HepG2 (cell line): ENCODE measurements around the gene DPH1.

Source experiments
- EZH2 ChIP-seq: conservative IDR thresholded peaks from 2 replicates; pipeline ENCODE4 v1.6.1; 2012; ENCODE audit warnings: mild to moderate bottlenecking, low read depth, low read length, moderate library complexity
- PAWR ChIP-seq: sonication (generic); formaldehyde crosslinking; IDR thresholded peaks from 2 replicates; pipeline ENCODE4 v1.4.0; 2020; ENCODE audit warnings: missing genetic modification reagents, mild to moderate bottlenecking, borderline replicate concordance
- SMAD1 ChIP-seq: sonication (generic); formaldehyde crosslinking; IDR thresholded peaks from 2 replicates; pipeline ENCODE4 v1.4.0; 2020; ENCODE audit warnings: missing genetic modification reagents, low read depth, mild to moderate bottlenecking, borderline replicate concordance
- SMAD3 ChIP-seq: sonication (generic); formaldehyde crosslinking; IDR thresholded peaks from 2 replicates; pipeline ENCODE4 v1.4.0; 2020; ENCODE audit warnings: missing genetic modification reagents
- SRSF1 ChIP-seq: fragments of 200-400 bp; formaldehyde crosslinking; optimal IDR thresholded peaks from 2 replicates; pipeline ENCODE3; 2017; ENCODE audit warnings: mild to moderate bottlenecking, low read depth, low read length, moderate library complexity
- TEAD2 ChIP-seq: sonication (generic); formaldehyde crosslinking; IDR thresholded peaks from 2 replicates; pipeline ENCODE4 v1.9.0; 2021; ENCODE audit warnings: missing genetic modification reagents
- ZNF136 ChIP-seq: sonication (generic); formaldehyde crosslinking; IDR thresholded peaks from 2 replicates; pipeline ENCODE4 v1.8.1; 2022; ENCODE audit warnings: low read depth, mild to moderate bottlenecking, moderate library complexity, missing genetic modification reagents
- ZNF224 ChIP-seq: sonication (generic); formaldehyde crosslinking; IDR thresholded peaks from 2 replicates; pipeline ENCODE4 v1.5.0; 2020; ENCODE audit warnings: mild to moderate bottlenecking, missing genetic modification reagents
- ZNF546 ChIP-seq: sonication (generic); formaldehyde crosslinking; conservative IDR thresholded peaks from 2 replicates; pipeline ENCODE4 v1.8.1; 2023; ENCODE audit warnings: mild to moderate bottlenecking, missing genetic modification reagents
- TF ChIP-seq, protein P1 (sequence below): sonication (generic); formaldehyde crosslinking; IDR thresholded peaks from 2 replicates; pipeline ENCODE4 v1.4.0; 2020; ENCODE audit warnings: missing genetic modification reagents, borderline replicate concordance
- TF ChIP-seq, protein P2 (sequence below): sonication (generic); formaldehyde crosslinking; IDR thresholded peaks from 2 replicates; pipeline ENCODE4 v1.5.0; 2020; ENCODE audit warnings: mild to moderate bottlenecking, missing genetic modification reagents, moderate library complexity
- TF ChIP-seq, protein P3 (sequence below), 2 experiments: sonication (generic) in 1 of 2; formaldehyde crosslinking in 1 of 2; IDR thresholded peaks; 2 replicates each; pipeline versions ENCODE4 v1.5.1 to v1.6.1; 2011 to 2020; ENCODE audit warnings: borderline replicate concordance in 1 of 2, low read depth in 1 of 2, low read length in 1 of 2, mild to moderate bottlenecking in 1 of 2, missing genetic modification reagents in 1 of 2, moderate library complexity in 1 of 2
- TF ChIP-seq, protein P4 (sequence below): sonication (generic); formaldehyde crosslinking; IDR thresholded peaks from 2 replicates; pipeline ENCODE4 v1.5.1; 2020; ENCODE audit warnings: mild to moderate bottlenecking, missing genetic modification reagents, moderate library complexity

DNA sequence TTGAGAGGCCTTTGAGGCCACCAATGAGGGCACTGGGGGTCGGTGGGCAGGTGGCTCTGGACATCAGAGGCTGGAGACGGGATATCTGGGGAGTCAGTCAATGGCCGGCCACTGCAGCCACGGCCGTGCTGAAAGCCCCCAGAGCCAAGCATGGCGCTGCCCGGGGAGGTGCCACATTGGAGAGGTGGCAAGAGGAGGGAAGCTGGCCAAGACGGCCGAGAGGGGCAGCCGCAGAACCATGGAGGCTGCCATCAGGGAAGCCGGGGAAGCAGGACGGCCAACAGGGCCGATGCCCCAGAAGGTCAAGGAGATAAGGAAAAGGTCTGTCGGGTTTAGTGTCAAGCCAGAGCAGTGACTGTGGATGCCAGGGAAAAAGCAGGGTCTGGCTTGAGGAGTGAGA is 14.6 kb upstream of the DPH1 start:
- TF ChIP-seq, protein P1, sequence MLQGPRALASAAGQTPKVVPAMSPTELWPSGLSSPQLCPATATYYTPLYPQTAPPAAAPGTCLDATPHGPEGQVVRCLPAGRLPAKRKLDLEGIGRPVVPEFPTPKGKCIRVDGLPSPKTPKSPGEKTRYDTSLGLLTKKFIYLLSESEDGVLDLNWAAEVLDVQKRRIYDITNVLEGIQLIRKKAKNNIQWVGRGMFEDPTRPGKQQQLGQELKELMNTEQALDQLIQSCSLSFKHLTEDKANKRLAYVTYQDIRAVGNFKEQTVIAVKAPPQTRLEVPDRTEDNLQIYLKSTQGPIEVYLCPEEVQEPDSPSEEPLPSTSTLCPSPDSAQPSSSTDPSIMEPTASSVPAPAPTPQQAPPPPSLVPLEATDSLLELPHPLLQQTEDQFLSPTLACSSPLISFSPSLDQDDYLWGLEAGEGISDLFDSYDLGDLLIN, result no peak
- TF ChIP-seq ZNF224 (CRISPR knock-in tag), result no peak
- TF ChIP-seq, protein P2, sequence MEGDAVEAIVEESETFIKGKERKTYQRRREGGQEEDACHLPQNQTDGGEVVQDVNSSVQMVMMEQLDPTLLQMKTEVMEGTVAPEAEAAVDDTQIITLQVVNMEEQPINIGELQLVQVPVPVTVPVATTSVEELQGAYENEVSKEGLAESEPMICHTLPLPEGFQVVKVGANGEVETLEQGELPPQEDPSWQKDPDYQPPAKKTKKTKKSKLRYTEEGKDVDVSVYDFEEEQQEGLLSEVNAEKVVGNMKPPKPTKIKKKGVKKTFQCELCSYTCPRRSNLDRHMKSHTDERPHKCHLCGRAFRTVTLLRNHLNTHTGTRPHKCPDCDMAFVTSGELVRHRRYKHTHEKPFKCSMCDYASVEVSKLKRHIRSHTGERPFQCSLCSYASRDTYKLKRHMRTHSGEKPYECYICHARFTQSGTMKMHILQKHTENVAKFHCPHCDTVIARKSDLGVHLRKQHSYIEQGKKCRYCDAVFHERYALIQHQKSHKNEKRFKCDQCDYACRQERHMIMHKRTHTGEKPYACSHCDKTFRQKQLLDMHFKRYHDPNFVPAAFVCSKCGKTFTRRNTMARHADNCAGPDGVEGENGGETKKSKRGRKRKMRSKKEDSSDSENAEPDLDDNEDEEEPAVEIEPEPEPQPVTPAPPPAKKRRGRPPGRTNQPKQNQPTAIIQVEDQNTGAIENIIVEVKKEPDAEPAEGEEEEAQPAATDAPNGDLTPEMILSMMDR (CRISPR knock-in tag), result no peak
- TF ChIP-seq ZNF136 (CRISPR knock-in tag), result no peak
- no peak for TF ChIP-seq SMAD1 (CRISPR knock-in tag)
- TF ChIP-seq TEAD2, result no peak
- TF ChIP-seq EZH2, result no peak
- TF ChIP-seq SRSF1, result no peak
- TF ChIP-seq, protein P3, sequence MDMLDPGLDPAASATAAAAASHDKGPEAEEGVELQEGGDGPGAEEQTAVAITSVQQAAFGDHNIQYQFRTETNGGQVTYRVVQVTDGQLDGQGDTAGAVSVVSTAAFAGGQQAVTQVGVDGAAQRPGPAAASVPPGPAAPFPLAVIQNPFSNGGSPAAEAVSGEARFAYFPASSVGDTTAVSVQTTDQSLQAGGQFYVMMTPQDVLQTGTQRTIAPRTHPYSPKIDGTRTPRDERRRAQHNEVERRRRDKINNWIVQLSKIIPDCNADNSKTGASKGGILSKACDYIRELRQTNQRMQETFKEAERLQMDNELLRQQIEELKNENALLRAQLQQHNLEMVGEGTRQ (IDR thresholded peaks at IDR 0.05; ENCODE audit: low read depth, low read length), result no peak
- TF ChIP-seq, protein P3 (CRISPR knock-in tag; IDR thresholded peaks at IDR 0.05; ENCODE audit: borderline replicate concordance), result no peak
- TF ChIP-seq, protein P4, sequence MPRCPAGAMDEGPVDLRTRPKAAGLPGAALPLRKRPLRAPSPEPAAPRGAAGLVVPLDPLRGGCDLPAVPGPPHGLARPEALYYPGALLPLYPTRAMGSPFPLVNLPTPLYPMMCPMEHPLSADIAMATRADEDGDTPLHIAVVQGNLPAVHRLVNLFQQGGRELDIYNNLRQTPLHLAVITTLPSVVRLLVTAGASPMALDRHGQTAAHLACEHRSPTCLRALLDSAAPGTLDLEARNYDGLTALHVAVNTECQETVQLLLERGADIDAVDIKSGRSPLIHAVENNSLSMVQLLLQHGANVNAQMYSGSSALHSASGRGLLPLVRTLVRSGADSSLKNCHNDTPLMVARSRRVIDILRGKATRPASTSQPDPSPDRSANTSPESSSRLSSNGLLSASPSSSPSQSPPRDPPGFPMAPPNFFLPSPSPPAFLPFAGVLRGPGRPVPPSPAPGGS (CRISPR knock-in tag), result no peak
- no peak for TF ChIP-seq SMAD3 (CRISPR knock-in tag)
- no peak for TF ChIP-seq ZNF546 (CRISPR knock-in tag)
- no peak for TF ChIP-seq PAWR
